Measurements from ENCODE around the gene CFAP57.
A peak's percentile ranks its signal among the peaks of the same experiment; 100 is the strongest.

Gene CFAP57

DNA sequence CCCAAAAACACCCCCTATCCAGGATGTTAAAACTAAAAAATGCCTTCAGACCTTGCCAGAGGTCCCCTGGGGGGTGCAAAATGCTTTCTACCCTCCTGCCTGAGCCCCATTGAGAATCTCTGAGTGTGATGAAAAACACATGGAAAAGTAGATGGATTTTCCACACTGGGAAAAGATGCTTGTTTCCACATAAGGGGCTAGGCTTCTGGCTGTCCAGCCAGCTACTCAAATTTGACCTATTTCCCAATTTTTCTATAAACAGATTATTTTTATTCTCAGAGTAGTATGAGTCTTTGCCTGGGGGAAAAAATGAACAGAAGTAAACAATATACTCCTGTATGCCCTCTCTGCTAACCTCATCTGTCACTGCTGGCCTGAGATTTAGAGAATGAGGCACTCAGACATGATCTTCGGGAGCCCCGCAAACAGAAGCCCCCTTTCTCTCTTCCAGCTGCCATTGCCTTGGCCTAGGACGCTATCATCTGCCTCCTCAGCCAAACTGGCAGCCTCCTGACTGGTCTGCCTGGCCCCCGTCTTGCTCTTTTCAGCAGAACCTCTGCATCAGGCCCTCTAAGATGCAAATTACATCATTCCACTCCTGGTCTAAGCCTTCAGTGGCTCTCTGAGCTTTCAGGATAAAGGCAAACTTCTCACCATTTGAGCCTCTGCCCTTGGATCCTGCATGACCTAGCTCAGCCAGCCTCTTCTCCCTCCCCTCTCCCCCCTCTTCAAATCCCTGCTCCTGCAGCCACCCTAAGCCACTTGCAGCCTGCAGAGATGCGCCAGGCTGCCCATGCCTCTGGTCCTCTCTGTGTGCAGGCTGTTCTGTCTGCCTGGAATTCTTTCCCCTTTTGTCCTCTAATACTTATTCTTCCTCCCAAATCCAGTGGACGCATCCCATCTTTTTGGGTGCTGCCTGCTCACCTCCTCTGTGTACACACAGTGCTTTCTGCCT is 58.0 kb downstream of the CFAP57 start:
- no peak for DNase-seq

DNA sequence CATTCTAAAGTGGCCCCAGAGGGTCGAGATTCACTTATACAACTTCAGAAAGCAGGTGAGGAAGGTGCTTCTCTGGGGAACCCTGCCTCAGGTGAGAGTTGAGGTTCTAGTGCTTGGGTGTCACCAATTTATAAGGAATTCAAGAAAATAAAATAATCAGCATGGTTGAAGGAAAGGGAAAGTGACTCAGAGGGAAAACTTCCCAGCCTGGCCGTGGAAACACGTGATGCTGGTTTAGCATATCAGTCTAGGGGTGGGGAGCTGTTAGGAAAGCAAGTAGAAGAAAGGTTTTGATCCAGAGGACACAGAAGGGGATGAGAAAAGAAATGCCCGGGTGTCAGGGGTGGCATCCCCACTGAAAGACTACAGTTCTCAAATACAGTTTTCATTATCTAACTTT is 59.9 kb downstream of the CFAP57 start:
- DNase-seq, result no peak

DNA sequence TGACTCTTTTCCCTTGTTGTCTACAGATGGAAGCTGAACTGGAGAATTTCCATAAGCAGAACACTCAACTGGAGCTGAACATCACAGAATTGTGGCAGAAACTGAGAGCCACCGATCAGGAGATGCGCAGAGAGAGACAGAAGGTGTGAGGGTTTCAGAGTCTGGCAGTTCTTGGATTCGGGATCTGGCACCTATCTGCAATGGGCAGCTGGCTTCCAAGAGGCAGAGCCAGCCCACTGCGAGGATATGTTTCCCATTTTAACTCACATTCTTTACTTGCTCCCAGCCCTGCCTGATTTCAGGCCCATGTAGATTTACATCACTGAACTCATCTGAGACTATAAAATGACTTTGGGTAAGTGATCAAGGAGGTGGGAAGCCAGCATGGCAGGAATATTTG is 60.4 kb downstream of the CFAP57 start:
- no peak for DNase-seq

DNA sequence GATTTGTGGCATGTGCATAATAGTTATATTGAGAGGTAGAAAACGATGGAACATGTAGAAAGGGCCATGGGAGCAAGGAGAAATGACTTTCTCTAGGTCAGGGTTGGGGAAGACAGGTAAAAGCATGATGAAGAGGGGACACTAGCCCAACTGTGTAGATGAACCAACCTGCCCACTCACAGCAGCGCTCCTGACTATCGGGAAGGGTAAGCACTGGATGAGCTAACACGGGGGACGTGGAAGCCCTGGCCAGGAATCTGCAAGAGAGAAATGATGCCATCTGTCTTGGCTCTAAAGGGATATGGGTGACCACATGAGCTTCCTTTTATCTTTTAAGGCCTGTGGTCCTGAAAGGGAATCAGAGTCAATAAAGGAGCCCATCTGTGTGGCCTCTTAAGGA is 61.5 kb downstream of the CFAP57 start:
- no peak for DNase-seq

DNA sequence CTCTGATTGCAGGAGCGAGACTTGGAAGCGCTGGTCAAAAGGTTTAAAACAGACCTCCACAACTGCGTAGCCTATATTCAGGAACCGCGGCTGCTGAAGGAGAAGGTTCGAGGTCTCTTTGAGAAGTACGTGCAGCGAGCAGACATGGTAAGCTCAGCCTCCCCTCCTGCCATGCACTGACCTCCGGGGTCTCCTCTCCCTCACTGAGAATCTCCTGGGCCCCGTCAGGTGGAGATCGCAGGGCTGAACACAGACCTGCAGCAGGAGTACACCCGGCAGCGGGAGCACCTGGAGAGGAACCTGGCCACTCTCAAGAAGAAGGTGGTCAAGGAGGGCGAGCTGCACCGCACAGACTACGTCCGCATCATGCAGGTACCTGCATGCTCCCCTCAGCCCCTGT is 62.1 kb downstream of the CFAP57 start:
- DNase-seq, result no peak

- DNase-seq, result no peak
Observed at GRCh38 chr1:43235040-43235439, 62.9 kb downstream of the CFAP57 start.

DNA sequence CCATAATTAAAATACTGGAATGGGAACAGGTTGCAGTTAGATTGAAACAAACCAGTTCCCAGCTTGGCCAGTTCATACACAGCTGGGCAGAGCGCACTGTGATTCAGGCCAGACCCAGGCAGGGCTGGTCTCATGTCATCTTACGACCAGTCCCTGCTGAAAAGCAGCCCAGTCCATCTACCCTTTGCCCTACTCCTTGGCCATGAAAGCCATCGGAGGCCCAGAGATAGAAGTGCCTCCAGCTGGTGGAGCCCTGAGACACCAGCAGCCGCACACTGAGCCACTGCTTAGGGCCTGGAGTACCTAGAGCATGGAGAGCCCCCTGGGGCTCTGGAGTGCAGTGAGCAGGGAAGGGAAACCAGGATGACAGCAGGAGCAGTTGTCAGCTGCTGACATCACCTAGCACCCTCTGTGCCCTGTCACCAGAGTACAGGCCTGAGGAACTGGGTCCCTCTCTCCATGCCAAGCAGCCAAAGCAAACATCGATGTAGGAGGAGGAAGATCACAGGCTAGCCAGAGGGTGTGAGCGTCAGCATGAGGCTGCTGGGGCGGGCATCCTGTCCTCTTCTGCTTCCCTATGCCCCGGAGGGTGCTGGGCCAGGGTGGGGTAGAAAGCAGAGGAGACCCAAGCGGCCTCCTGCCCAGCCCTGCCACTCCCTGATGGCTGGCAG is 63.5 kb downstream of the CFAP57 start:
- DNase-seq, result no peak

DNA sequence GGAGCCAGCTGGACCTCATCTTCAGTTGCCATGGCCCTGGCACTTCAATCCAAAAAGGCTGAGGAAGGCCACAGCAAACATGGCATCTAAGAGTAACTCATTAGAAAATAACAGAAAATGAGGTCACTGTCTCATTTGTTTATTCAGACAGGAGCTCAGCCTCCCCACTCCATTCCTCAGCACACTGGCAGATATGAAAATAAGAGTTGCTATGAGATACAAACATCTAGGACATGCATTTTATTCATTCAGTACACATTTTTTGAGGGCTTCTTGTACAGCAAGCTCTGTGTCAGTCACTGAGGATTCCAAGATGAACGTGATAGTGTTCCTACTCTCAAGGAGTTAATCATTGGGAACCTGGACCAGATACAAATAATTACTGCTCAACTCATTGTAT is 65.0 kb downstream of the CFAP57 start:
- no peak for DNase-seq

DNA sequence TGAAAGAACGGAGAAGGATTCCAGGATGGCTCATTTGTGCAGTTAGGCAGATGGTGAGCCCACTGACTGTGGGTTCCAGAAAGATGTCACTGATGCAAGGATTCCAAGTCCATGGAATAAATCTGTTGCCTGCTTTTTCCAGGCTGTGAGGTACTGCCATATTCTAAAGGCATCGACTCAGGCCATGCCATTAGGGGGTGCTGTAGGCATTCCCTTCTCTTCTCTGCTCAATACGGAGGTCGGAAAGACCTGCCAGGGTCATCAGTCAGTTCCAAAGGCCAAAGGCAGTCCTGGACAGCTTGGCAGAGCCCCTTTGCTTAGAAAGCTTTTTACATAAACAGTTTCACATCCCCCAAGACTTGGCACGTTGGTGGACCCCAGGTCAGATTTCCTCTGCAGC is 66.0 kb downstream of the CFAP57 start:
- DNase-seq, result peak; percentile 28

DNA sequence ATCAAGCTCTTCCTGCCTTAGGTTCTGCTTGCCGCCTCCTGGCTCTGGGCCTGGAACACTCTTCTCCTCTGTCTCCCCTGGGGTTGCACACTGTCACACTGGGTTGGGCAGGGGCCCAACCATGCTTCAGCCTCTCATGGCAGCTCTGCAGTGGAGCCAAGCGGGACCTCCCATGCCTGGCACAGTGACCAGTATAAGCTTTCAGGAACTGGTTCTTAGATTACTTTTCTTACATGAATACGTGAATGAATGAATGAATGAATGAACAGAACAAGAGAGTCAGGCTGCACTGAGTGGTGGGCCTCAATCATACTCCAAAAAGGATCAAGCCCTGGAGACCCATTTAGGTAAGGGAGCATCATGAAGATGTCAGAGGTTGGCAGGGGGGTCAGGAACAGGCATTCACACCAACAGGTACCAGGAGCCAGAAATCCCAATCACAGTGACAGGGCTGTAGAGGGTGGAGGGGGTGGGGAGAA is 66.9 kb downstream of the CFAP57 start:
- DNase-seq, result no peak

DNA sequence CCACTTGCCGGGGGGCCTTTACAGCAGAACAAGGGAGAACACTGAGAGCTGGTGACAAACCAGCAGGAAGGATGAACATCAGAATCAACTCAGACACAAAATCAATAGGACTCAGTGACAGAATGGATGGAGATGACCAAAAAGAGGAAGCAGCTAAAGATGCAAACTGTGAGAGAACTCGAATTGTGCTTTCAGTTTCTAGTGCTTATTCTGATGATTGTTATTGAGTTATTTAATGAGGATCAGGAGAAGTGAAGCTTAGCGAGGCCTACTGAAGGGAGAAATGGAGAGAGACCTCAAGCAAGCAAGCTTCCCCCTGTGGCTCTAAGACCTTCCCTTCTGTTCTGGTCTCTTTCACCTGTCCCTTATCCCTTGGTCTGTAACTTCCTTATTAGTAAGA is 67.4 kb downstream of the CFAP57 start:
- DNase-seq, result peak; percentile 85

DNA sequence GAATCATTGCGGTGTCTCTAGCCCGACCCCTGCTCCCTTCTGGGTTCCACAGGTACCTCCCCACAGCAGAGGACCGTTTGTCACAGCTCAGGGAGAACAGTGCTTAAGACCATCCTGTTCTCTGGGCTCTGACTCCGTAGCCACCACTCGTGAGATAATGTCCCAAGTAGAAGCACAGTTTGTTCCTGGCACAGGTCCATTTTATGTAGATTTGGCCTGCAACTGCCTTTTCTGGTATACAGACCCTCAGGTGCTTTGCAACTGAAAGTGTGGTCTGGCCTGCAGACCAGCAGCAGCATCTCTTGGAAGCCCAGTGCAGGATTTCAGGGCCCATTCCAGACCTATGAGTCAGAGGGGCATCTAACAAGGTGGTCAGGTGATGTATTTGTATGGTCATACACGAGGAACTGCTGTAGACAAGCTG is 69.3 kb downstream of the CFAP57 start:
- DNase-seq, result no peak

GRCh38 chr1:43243299-43243698 is 71.2 kb downstream of the CFAP57 start:
- no peak for DNase-seq

DNA sequence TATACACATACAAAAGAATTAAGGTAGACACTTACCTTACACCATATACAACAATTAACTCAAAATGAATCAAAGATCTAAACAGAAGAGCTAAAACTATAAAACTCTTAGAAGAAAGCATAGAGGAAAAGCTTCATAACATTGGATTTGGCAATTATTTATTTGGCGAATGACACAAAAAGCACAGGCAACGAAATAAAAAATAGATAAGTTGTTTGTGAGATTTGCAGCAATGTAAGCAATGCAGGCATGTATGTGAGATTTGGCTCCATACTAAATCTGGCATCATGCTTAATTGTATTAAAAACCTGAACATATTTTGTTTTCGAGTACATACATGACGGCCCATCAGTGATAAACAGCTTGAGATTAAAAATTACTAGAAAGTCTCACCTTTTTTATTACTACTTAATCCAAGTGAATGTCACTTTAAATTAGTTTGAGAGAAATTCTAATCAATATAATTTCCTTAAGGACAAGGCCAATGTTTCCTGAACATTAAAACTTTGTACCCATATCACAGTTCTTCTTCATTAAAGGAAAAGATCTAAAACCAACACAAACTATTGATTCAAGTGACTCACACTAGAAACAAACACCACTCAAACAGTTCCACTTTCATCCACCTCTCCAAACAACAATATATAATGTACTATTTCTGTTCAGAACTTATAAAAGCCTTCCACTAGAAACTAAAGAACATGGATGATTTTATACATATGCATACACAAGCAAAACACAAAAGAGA is 74.5 kb downstream of the CFAP57 start:
- no peak for DNase-seq

- no peak for DNase-seq
Observed at GRCh38 chr1:43247256-43247921, 75.3 kb downstream of the CFAP57 start.

- no peak for DNase-seq
Observed at GRCh38 chr1:43250351-43250761, 78.2 kb downstream of the CFAP57 start.

DNA sequence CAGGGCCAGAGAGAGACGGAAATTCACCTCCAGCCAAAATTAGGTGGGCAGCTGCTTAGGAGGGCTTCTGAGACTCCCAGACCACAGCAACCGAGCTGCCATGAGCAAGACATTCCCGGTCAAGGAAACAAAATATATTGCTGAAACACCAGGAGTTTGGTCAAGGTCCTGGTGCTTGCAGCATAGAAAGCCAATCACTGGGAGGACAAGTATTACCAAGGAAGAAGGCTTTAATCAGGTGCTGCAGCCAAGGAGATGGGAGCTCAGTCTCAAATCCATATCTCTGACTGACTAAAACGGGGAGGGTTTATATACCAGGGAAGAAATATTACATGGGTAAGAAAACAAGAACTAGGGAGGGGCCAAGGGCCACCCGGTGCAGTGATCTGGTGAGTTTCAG is 78.9 kb downstream of the CFAP57 start:
- DNase-seq, result no peak

DNA sequence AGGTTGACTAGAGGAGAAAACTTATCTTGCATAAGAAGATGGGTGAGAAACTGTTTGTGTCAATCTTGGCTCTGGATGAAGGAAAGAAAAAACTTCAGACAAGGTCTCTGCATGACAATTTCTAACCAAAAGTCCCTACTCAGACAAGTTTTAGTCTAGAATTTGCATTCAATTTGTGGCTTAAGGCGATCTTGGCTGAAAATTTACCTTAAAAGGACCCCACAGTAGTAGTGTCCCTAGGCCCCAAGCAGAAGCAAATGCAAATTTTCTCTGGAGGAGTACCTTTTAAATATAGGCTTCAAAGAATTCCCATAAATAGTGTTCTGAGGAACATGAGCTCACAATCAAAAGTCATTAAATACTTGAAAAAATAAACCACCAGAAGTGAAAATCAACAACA is 80.1 kb downstream of the CFAP57 start:
- no peak for DNase-seq

GRCh38 chr1:43253173-43253572 is 81.0 kb downstream of the CFAP57 start:
- DNase-seq, result no peak

DNA sequence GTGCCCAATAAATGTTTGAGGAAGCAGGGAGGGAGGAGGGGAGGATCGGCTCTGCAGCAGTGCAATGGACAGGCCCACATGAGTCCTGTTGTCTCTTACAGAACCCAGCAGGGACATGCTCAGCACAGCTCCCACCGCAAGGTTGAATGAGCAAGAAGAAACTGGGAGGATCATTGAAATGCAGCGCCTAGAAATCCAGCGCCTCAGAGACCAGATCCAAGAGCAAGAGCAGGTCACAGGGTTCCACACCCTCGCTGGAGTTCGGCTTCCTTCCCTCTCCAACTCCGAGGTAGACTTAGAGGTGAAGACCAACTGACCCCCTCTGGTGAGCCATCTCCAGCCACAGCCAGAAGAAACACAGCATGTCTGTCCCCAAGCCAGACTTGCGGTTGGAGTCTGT is 81.7 kb downstream of the CFAP57 start:
- DNase-seq, result no peak

- no peak for DNase-seq
Observed at GRCh38 chr1:43255438-43256210, 83.5 kb downstream of the CFAP57 start.

Data from MV-4-11 (cell line).